ENCODE measurements around the gene ZFPM1. TPM values are rescaled to one million over a fixed set of nuclear protein-coding genes. Genes with fewer than 3 reads are reported as not detected.

ZFPM1 gene
- total RNA-seq, 2 donors from 2014 or later, result 4.1 to 21.5 TPM

DNA sequence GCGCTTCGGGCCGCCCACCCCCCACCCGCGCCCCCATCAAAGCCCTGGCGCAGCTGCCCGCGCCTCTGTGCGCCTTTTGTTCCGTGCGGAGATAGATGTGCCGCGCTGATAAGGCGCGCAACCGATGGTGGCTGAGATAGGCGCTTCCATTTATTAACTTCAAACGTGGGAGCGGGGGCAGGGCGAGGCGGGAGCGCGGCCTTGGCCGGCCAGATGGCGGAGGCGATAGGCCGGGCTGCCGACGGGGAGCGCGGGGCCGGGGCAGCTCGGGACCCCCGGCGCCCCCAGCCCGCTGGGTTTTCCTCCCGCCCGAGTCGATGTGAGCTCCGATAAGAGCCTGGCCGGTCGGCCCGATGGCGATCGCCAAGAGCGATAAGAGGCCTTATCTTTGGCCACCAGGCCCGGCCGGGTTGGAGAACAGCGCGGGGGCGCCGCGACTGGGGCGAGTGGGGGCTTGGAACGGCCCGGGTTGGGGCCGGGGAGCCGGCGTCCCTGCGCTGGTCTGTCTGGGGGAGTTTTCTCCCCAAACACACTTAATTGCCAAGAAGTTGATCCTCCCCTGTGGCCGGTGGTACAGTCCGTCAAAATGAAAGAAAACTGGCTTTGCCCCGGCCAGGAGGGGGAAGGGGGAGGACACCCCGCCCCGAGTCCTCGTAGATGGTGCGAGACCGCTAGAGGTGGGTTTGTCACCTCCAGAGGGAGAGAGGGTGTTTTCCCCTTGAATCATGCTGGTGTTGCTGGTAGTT, 2.7 kb downstream of the ZFPM1 start:
- Histone ChIP-seq H3K4me1 (replicated peaks) (peaks cover 7% of the 10 kb centered on the region), H3K27me3 (replicated peaks; ENCODE audit: insufficient read depth) (no peaks in the 10 kb centered on the region), H3K4me3 (peak overlapping the region; percentile 49 to 55), H3K36me3 (no peaks in the 10 kb centered on the region), H3K9me3 (no peaks in the 10 kb centered on the region), H3K27ac (peak overlapping the region; percentile 86 to 90)
- no peak for DNase-seq (ENCODE audit: low spot score)
- TF ChIP-seq, protein P1, sequence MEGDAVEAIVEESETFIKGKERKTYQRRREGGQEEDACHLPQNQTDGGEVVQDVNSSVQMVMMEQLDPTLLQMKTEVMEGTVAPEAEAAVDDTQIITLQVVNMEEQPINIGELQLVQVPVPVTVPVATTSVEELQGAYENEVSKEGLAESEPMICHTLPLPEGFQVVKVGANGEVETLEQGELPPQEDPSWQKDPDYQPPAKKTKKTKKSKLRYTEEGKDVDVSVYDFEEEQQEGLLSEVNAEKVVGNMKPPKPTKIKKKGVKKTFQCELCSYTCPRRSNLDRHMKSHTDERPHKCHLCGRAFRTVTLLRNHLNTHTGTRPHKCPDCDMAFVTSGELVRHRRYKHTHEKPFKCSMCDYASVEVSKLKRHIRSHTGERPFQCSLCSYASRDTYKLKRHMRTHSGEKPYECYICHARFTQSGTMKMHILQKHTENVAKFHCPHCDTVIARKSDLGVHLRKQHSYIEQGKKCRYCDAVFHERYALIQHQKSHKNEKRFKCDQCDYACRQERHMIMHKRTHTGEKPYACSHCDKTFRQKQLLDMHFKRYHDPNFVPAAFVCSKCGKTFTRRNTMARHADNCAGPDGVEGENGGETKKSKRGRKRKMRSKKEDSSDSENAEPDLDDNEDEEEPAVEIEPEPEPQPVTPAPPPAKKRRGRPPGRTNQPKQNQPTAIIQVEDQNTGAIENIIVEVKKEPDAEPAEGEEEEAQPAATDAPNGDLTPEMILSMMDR (IDR thresholded peaks at IDR 0.05), result peak in 1 of 4 experiments; percentile 12
- TF ChIP-seq POLR2AphosphoS5 (IDR thresholded peaks at IDR 0.05), result no peak
- intact Hi-C loops (cut with DNase I), result no loop called here
- WGBS, result under 1% methylated on average over 60 of the region's 68 CpGs

DNA sequence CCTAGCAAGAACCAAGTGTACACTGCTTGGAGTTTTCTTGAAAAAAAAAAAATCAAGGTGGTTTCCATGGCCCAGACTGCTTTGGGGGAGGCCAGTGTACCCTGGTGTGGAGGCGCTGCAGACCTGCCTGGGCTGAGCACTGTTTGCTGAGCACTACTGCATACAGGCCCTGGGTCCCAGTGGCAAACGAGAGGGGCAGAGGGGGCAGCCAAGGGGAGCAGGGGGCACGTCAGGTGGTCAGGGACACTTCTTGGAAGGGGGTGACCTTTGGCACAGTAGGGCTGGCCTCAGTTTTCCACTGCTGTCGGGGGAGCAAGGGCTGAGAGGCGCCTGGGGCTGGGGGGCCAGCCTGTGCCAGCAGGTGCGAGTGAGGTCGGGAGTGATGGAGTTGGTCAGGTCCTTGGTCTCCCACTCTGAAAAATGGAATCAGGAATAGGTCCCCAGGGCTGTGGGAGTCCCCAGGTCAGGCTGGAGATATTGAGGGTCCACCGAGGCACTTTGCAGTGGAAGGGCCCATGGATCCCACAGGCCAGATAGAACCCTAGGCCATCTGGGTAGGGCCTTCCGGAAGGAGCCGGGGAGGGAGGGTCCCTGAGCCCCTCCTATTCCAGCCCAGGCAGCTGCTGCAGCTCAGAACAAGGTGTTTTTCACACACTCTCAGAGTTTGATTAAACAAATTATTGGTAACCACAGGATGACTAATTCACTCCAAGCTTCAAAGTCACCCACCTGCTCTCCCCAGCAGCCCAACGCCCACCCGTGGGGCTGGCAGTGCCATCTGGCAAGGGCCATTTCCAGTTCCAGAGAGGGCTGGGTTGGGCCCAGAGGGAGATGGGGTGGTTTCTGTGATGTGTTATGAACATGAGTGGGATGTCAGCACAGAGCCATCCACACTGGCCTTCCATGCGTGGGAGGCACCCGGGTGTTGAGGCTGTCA, 3.5 kb downstream of the ZFPM1 start:
- Histone ChIP-seq H3K9me3 (no peaks in the 10 kb centered on the region), H3K27ac (peak overlapping the region; percentile 86 to 90), H3K36me3 (no peaks in the 10 kb centered on the region), H3K4me1 (replicated peaks) (peaks cover 7% of the 10 kb centered on the region), H3K4me3 (peak overlapping the region; percentile 49 to 55), H3K27me3 (replicated peaks; ENCODE audit: insufficient read depth) (no peaks in the 10 kb centered on the region)
- TF ChIP-seq, protein P1 (IDR thresholded peaks at IDR 0.05), result no peak
- TF ChIP-seq POLR2A (IDR thresholded peaks at IDR 0.05), result no peak
- TF ChIP-seq POLR2AphosphoS5 (IDR thresholded peaks at IDR 0.05), result no peak
- 75% methylated on average over 14 of the region's 14 CpGs for WGBS
- intact Hi-C loops (cut with DNase I), result no loop called here
- no peak for DNase-seq (ENCODE audit: low spot score)

DNA sequence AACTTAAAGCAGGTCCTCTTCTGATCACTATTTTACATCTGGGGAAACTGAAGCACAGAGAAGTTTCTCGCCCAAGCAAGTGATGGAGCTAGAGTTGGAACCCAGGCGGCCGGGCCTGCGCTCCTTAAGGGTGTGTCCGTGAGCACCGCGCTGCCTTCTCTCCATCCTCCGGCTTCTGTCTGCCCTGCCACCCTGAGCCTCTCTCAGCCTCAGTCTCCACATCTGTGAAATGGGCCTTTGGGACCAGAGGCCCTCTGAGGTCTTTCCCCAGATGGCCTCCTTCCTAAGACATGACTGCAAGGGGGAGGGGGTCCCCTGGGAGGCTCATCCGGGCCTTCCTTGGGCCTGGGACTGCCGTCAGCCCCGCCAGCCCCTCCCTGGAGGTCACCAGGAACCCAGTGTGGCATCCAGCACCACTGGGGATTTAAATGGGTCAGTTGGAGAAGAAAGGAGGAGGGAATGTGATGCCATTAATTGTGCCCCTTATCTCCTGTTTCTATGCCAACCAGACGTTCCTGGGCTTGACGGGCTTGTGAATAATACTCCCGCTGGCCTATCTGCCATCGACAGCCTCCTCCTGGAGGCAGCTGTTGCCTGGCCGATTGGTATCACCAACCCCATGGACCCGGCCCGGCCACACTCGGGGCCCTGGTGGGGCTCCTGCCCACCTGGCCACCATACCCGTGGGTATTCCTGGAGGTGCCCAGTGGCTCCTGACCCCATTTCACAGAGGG, 5.1 kb downstream of the ZFPM1 start:
- H3K36me3 ChIP-seq, result no peaks in the 10 kb centered on the region
- intact Hi-C loops (cut with DNase I), result no loop called here
- WGBS, result 85% methylated on average over 20 of the region's 20 CpGs
- no peak overlapping the region for H3K4me3 ChIP-seq
- no peak overlapping the region for H3K27ac ChIP-seq
- no peak for DNase-seq (ENCODE audit: low spot score)
- H3K9me3 ChIP-seq, result no peaks in the 10 kb centered on the region
- peaks cover 7% of the 10 kb centered on the region for H3K4me1 ChIP-seq (replicated peaks)
- H3K27me3 ChIP-seq (replicated peaks; ENCODE audit: insufficient read depth), result no peaks in the 10 kb centered on the region
- TF ChIP-seq, protein P1 (IDR thresholded peaks at IDR 0.05), result no peak
- TF ChIP-seq POLR2AphosphoS5 (IDR thresholded peaks at IDR 0.05) (no peak), POLR2A (IDR thresholded peaks at IDR 0.05) (no peak)

DNA sequence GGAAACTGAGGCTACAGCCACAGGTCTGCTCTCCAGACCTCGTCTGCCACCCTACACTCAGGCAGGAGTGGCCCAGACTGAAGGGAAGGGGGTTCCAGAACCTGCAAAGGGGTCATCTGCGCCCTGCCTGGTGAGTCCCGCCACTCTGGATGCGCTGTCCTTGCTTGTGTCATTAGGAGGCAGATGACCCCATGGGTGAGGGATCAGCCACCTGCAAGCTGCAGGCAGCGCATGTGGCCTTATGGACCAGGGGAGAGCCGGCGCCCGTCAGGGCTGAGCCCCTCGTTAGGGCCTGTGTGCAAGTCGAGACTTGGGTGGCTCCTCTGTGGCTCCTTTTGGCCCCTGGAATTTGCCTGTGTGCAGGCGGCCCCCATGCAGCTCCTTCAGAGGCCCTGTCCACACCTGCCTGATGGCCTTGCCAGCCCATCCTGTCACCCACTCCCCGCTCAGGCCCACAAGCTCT, 5.7 kb downstream of the ZFPM1 start:
- WGBS, result 97% methylated on average over 6 of the region's 12 CpGs
- intact Hi-C loops (cut with DNase I), result no loop called here
- Histone ChIP-seq H3K36me3 (no peaks in the 10 kb centered on the region), H3K27me3 (replicated peaks; ENCODE audit: insufficient read depth) (no peaks in the 10 kb centered on the region), H3K9me3 (no peaks in the 10 kb centered on the region), H3K4me1 (replicated peaks) (peaks cover 6% of the 10 kb centered on the region), H3K27ac (no peak overlapping the region), H3K4me3 (no peak overlapping the region)
- no peak for DNase-seq (ENCODE audit: low spot score)
- no peak for TF ChIP-seq POLR2AphosphoS5 (IDR thresholded peaks at IDR 0.05)

All from prostate gland (tissue), 2 donors.